GM12878 (cell line): ENCODE measurements around the gene DMWD. TPM values are rescaled to one million over a fixed set of nuclear protein-coding genes. Genes with fewer than 3 reads are reported as not detected.

Experiments used
- ATAC-seq: fragments of 200-7000 bp; cut with Tn5 transposase; 3 replicates; pipeline ENCODE4 v1.9.1; 2020; ENCODE audit warnings: mild to moderate bottlenecking, moderate library complexity
- BruUV-seq: library from RNA; stranded (reverse); fragments of 400-500 nt; replicated peaks from 2 replicates; lab custom pipeline; 2021; lab: Mats Ljungman, UMichigan
- CTCF ChIA-PET: fragments of 300-600 bp; sonication (Branson Sonifier 250); formaldehyde crosslinking; extraction: SDS; loops from one replicate; lab custom pipeline; 2021; ENCODE audit warnings: inconsistent platforms; lab: Yijun Ruan, JAX
- POLR2A ChIA-PET: fragments of 350-600 bp; formaldehyde crosslinking; extraction: SDS; loops from one replicate; lab custom pipeline; 2021; ENCODE audit warnings: inconsistent platforms; lab: Charles Lee
- RAD21 ChIA-PET: fragments of 300-600 bp; sonication (Branson Sonifier 250); formaldehyde crosslinking; loops from one replicate; lab custom pipeline; 2023; ENCODE audit warnings: antibody characterized with exemption; ENCODE audit not compliant: unreplicated experiment; lab: Charles Lee
- SMC1A ChIA-PET: fragments of 300-600 bp; sonication (Branson Sonifier 250); formaldehyde crosslinking; loops from one replicate; lab custom pipeline; 2023; ENCODE audit not compliant: unreplicated experiment, uncharacterized antibody; lab: Charles Lee
- DNase-seq: peaks from one replicate; pipeline ENCODE4 v3.0.0-alpha.2; 2011; ENCODE audit warnings: low read depth, low spot score
- FAIRE-seq: peaks from 3 replicates; lab custom pipeline; 2011; peaks lifted over from hg19 to GRCh38; lab: Jason Lieb, UNC
- H2AFZ ChIP-seq: 2 replicates; pipeline ENCODE4 v1.6.0; 2011; ENCODE audit warnings: low read depth, low read length, control low read depth; ENCODE audit not compliant: control insufficient read depth
- H3K27ac ChIP-seq: 2 replicates; pipeline ENCODE4 v1.5.1; 2011; ENCODE audit warnings: control low read depth; ENCODE audit not compliant: control insufficient read depth, insufficient read depth
- H3K27me3 ChIP-seq, 2 experiments: replicated peaks in 1 of 2; 2 replicates each; pipeline versions ENCODE4 v1.6.0 to v1.6.1; 2011; ENCODE audit warnings: low read length in 1 of 2; ENCODE audit not compliant: control insufficient read depth in 2 of 2, insufficient read depth in 2 of 2
- H3K36me3 ChIP-seq, 2 experiments: 2 replicates each; pipeline ENCODE4 v1.5.1; 2011; ENCODE audit warnings: low read length in 1 of 2; ENCODE audit not compliant: control insufficient read depth in 2 of 2, insufficient read depth in 2 of 2
- H3K4me1 ChIP-seq: 2 replicates; pipeline ENCODE4 v1.6.1; 2011; ENCODE audit warnings: mild to moderate bottlenecking, low read length, moderate library complexity, mixed read lengths; ENCODE audit not compliant: control insufficient read depth, insufficient read depth
- H3K4me2 ChIP-seq: 2 replicates; pipeline ENCODE4 v1.6.0; 2011; ENCODE audit warnings: control low read depth; ENCODE audit not compliant: control insufficient read depth, insufficient read depth
- H3K4me3 ChIP-seq: fragments of 200-600 bp; sonication (generic); 2 replicates; pipeline ENCODE4 v1.5.1; 2016
- H3K79me2 ChIP-seq: 2 replicates; pipeline ENCODE4 v1.6.0; 2011; ENCODE audit warnings: low read length; ENCODE audit not compliant: control insufficient read depth, insufficient read depth
- H3K9ac ChIP-seq: 2 replicates; pipeline ENCODE4 v1.8.0; 2011; ENCODE audit warnings: low read length, control low read depth, mixed read lengths; ENCODE audit not compliant: control insufficient read depth, insufficient read depth
- H3K9me3 ChIP-seq: replicated peaks from 3 replicates; pipeline ENCODE4 v1.5.1; 2011; ENCODE audit warnings: mild to moderate bottlenecking, low read length; ENCODE audit not compliant: control insufficient read depth, insufficient read depth
- H4K20me1 ChIP-seq: 2 replicates; pipeline ENCODE4 v1.6.0; 2011; ENCODE audit not compliant: control insufficient read depth, insufficient read depth
- ATF3 ChIP-seq: IDR thresholded peaks from 2 replicates; pipeline ENCODE4 v1.6.1; 2011; ENCODE audit warnings: low read depth, mild to moderate bottlenecking, low read length, moderate library complexity, borderline replicate concordance; ENCODE audit errors: extremely low read depth
- CTCF ChIP-seq, 3 experiments: IDR thresholded peaks in 2 of 3; conservative IDR thresholded peaks in 1 of 3; 2 replicates each; pipeline ENCODE4 v1.5.1; 2011; ENCODE audit warnings: low read depth in 3 of 3, low read length in 3 of 3, mild to moderate bottlenecking in 3 of 3, control low read depth in 2 of 3, moderate library complexity in 2 of 3, inconsistent platforms in 1 of 3, mixed read lengths in 1 of 3; ENCODE audit not compliant: control insufficient read depth in 2 of 3, insufficient read depth in 1 of 3; ENCODE audit errors: extremely low read depth in 1 of 3
- ETV6 ChIP-seq, 2 experiments: fragments of 450-650 bp in 1 of 2; IDR thresholded peaks in 1 of 2; conservative IDR thresholded peaks in 1 of 2; 2 replicates each; pipeline ENCODE4 v1.6.1; 2014; ENCODE audit warnings: antibody characterized with exemption in 1 of 2, borderline replicate concordance in 1 of 2, low read depth in 1 of 2, mild to moderate bottlenecking in 1 of 2, moderate library complexity in 1 of 2
- FOXM1 ChIP-seq: IDR thresholded peaks from 2 replicates; pipeline ENCODE4 v1.6.1; 2012; ENCODE audit warnings: low read depth, mild to moderate bottlenecking, inconsistent platforms, low read length, moderate library complexity
- HCFC1 ChIP-seq: fragments of 150-350 bp; IDR thresholded peaks from 2 replicates; pipeline ENCODE4 v1.6.1; 2014; ENCODE audit warnings: low read length
- IRF5 ChIP-seq: fragments of 450-650 bp; IDR thresholded peaks from 2 replicates; pipeline ENCODE4 v1.6.1; 2017; ENCODE audit warnings: borderline replicate concordance
- NFXL1 ChIP-seq: fragments of 450-650 bp; IDR thresholded peaks from 2 replicates; pipeline ENCODE4 v1.6.1; 2017; ENCODE audit warnings: antibody characterized with exemption, mild to moderate bottlenecking, borderline replicate concordance
- NR2C1 ChIP-seq: fragments of 450-650 bp; IDR thresholded peaks from 2 replicates; pipeline ENCODE4 v1.6.1; 2017; ENCODE audit warnings: antibody characterized with exemption, mild to moderate bottlenecking, moderate library complexity
- POLR2AphosphoS5 ChIP-seq: IDR thresholded peaks from 2 replicates; pipeline ENCODE4 v1.6.1; 2011; ENCODE audit warnings: mild to moderate bottlenecking, low read length, inconsistent platforms
- RB1 ChIP-seq: fragments of 450-650 bp; formaldehyde crosslinking; IDR thresholded peaks from 2 replicates; pipeline ENCODE4 v1.6.1; 2017; ENCODE audit warnings: mild to moderate bottlenecking, borderline replicate concordance
- WGBS: methylation state at CpG from one replicate; pipeline ENCODE4 v1.1.6; 2016; ENCODE audit warnings: low lambda C conversion rate; ENCODE audit not compliant: insufficient replicate concordance, insufficient coverage; ENCODE audit errors: missing lambda C conversion rate; 5-methylcytosine and 5-hydroxymethylcytosine counted together
- in situ Hi-C: fragments of 300-500 bp; cut with MboI; formaldehyde crosslinking; loops from 9 replicates; pipeline ENCODE4 v1.14.3; 2018; ENCODE audit warnings: mixed read lengths
- intact Hi-C: fragments of 100-400 bp; cut with micrococcal nuclease; formaldehyde crosslinking; loops from one replicate; pipeline ENCODE4 v1.14.2; 2022; ENCODE audit not compliant: unreplicated experiment
- polyA plus RNA-seq, 11 experiments: library from polyadenylated mRNA; depleted of rRNA in 4 of 11; unstranded in 6 of 11; stranded (reverse) in 5 of 11; fragments of >200 nt; fragmentation: Nextera tagmentation in 4 of 11; fragmentation: Illumina TruSeq in 1 of 11; extraction: Ambion mirVana in 4 of 11; extraction: Trizol in 1 of 11; gene quantifications; 1 replicate in 1 of 11; 2 replicates in 10 of 11; pipeline versions ENCODE4 v1.2.1 to v1.2.3, GENCODE V29; 2011 to 2016; ENCODE audit warnings: inconsistent platforms in 2 of 11, missing spikeins in 2 of 11, low read depth in 1 of 11
- total RNA-seq, 4 experiments: library from RNA; depleted of rRNA in 3 of 4; stranded (reverse); fragments of >200 nt in 3 of 4; fragmentation: Illumina TruSeq in 1 of 4; extraction: Trizol in 1 of 4; gene quantifications; 2 replicates each; pipeline versions ENCODE4 v1.2.1 to v1.2.3, GENCODE V29; 2013 to 2021

The DMWD gene
- total and polyA plus RNA-seq, 10 of the 15 experiments (the other 5 are each of a cell fraction or from before 2014, with no cell fraction given) = 3.5 to 56.0 (median 11.6) TPM

GRCh38 chr19:45825263-45825605 lies 32.6 kb upstream of the DMWD start:
- Histone ChIP-seq H3K9me3 (no peaks in the 10 kb centered on the region), H3K79me2 (no peaks in the 10 kb centered on the region), H3K4me1 (no peaks in the 10 kb centered on the region; the same call in 1 of the 2 replicates), H3K4me3 (no peak overlapping the region), H3K27ac (no peak overlapping the region), H3K36me3 (peaks cover 23 to 55% of the 10 kb centered on the region in 2 experiments), H3K27me3 (no peaks in the 10 kb centered on the region), H2AFZ (no peak overlapping the region), H4K20me1 (no peaks in the 10 kb centered on the region), H3K9ac (no peak overlapping the region), H3K4me2 (no peak overlapping the region)
- BruUV-seq = no TSS peak
- ChIA-PET RAD21 (no interaction called here), SMC1A (no interaction called here), POLR2A (interaction anchor here (0.9 kb wide), 1 partner anchor 11 kb away, joined by 3 read pairs; no protein-coding TSS in a partner anchor), CTCF (no interaction called here)
- DNase-seq (no peak), ATAC-seq (no peak), FAIRE-seq (no peak)
- no peak for TF ChIP-seq NFXL1
- TF ChIP-seq POLR2AphosphoS5 = 0 out of 2 replicates have a peak, but pooled peaks have one; percentile 16
- WGBS = 91% methylated on average over 8 of the region's 8 CpGs
- in situ Hi-C loops = no loop called here
- intact Hi-C loops = no loop called here

- ChIA-PET POLR2A (interaction anchor here (0.6 to 0.9 kb wide), 2 partner anchors 11 to 68 kb away, joined by 3 to 7 read pairs; no protein-coding TSS in a partner anchor), RAD21 (no interaction called here), SMC1A (no interaction called here), CTCF (no interaction called here)
- TF ChIP-seq ATF3 (no peak), FOXM1 (no peak), IRF5 (no peak), CTCF (IDR thresholded peaks at IDR 0.05 in 2 of 3, conservative IDR thresholded peaks at IDR 0.05 in 1 of 3; ENCODE audit: control insufficient read depth in 2 of 3, extremely low read depth in 1 of 3, insufficient read depth in 1 of 3, low read depth in 3 of 3, low read length in 3 of 3) (no peak), RB1 (no peak), NFXL1 (no peak), ETV6 (conservative IDR thresholded peaks at IDR 0.05 in 1 of 2, IDR thresholded peaks at IDR 0.05 in 1 of 2; ENCODE audit: borderline replicate concordance in 1 of 2, low read depth in 1 of 2) (no peak), NR2C1 (no peak), HCFC1 (no peak)
- Histone ChIP-seq H3K4me2 (no peak overlapping the region), H2AFZ (no peak overlapping the region), H3K27me3 (no peaks in the 10 kb centered on the region), H3K4me3 (no peak overlapping the region), H3K79me2 (no peaks in the 10 kb centered on the region), H4K20me1 (no peaks in the 10 kb centered on the region), H3K27ac (no peak overlapping the region), H3K4me1 (no peaks in the 10 kb centered on the region; the same call in 1 of the 2 replicates), H3K36me3 (peaks cover 26 to 51% of the 10 kb centered on the region in 2 experiments), H3K9ac (no peak overlapping the region), H3K9me3 (no peaks in the 10 kb centered on the region)
- BruUV-seq = no TSS peak
- in situ Hi-C loops = no loop called here
- intact Hi-C loops = no loop called here
- WGBS = 95% methylated on average over 26 of the region's 26 CpGs
- FAIRE-seq (no peak), ATAC-seq (no peak), DNase-seq (no peak)
These were observed 32.1 kb upstream of the DMWD start for GRCh38 chr19:45824531-45825262.
